NOMO-1 treated with DMSO at 0.1 percent for 48 hours (cell line): ENCODE data around the gene PSMB11.
A peak's percentile ranks its signal among the peaks of the same experiment; 100 is the strongest.
"Not testable (repeated sequence)": the region's sequence is repeated elsewhere in the genome, so short reads cannot be mapped to it uniquely, and the experiment has no call there.

Experiments used
- DNase-seq: peaks from one replicate; lab custom pipeline; 2025; ENCODE audit not compliant: unreplicated experiment; lab: John Stamatoyannopoulos, UW

The PSMB11 gene

GRCh38 chr14:23042162-23042965, at the start of gene PSMB11:
Gene PSMB11 (plus strand): TSS chr14:23042212. CDS start chr14:23042226, 14 bp downstream.
- no peak for DNase-seq

- no peak for DNase-seq
Measured at GRCh38 chr14:22993517-22993916, 48.5 kb upstream of the PSMB11 start.

GRCh38 chr14:22994762-22995275, 47.2 kb upstream of the PSMB11 start:
- DNase-seq = peak; percentile 22

- peak; percentile 60 for DNase-seq
Measured at GRCh38 chr14:22995889-22996625, 46.0 kb upstream of the PSMB11 start.

GRCh38 chr14:22996768-22997654, 45.0 kb upstream of the PSMB11 start:
- no peak for DNase-seq

- DNase-seq = no peak
Measured at GRCh38 chr14:22997676-22998323, 44.2 kb upstream of the PSMB11 start.

- no peak for DNase-seq
Measured at GRCh38 chr14:22998329-22999012, 43.5 kb upstream of the PSMB11 start.

- DNase-seq = no peak
Measured at GRCh38 chr14:23000860-23001259, 41.2 kb upstream of the PSMB11 start.

- DNase-seq = no peak
Measured at GRCh38 chr14:23002592-23002991, 39.4 kb upstream of the PSMB11 start.

GRCh38 chr14:23004274-23004673, 37.7 kb upstream of the PSMB11 start:
- not testable (repeated sequence) for DNase-seq

GRCh38 chr14:23005451-23006187, 36.4 kb upstream of the PSMB11 start:
- DNase-seq = no peak

- no peak for DNase-seq
Measured at GRCh38 chr14:23006188-23006534, 35.9 kb upstream of the PSMB11 start.

- DNase-seq = peak; percentile 98
Measured at GRCh38 chr14:23006544-23007419, 35.2 kb upstream of the PSMB11 start.

- peak; percentile 20 for DNase-seq
Measured at GRCh38 chr14:23008831-23009230, 33.2 kb upstream of the PSMB11 start.

- no peak for DNase-seq
Measured at GRCh38 chr14:23009483-23009938, 32.5 kb upstream of the PSMB11 start.

- DNase-seq = peak; percentile 64
Measured at GRCh38 chr14:23009939-23010726, 31.9 kb upstream of the PSMB11 start, which contains the start of gene C14orf93. Gene C14orf93 (minus strand): TSS chr14:23010143. CDS start chr14:22999023, 11,120 bp downstream.

GRCh38 chr14:23013054-23013748, 28.8 kb upstream of the PSMB11 start:
- no peak for DNase-seq
